G401.6 (cell line): ENCODE data around the gene FPGT.
"Not testable (repeated sequence)": the region's sequence is repeated elsewhere in the genome, so short reads cannot be mapped to it uniquely, and the experiment has no call there.

ENCODE experiments used
- FAIRE-seq: peaks from 2 replicates; lab custom pipeline; 2012; peaks lifted over from hg19 to GRCh38; lab: Jason Lieb, UNC

Gene FPGT

DNA sequence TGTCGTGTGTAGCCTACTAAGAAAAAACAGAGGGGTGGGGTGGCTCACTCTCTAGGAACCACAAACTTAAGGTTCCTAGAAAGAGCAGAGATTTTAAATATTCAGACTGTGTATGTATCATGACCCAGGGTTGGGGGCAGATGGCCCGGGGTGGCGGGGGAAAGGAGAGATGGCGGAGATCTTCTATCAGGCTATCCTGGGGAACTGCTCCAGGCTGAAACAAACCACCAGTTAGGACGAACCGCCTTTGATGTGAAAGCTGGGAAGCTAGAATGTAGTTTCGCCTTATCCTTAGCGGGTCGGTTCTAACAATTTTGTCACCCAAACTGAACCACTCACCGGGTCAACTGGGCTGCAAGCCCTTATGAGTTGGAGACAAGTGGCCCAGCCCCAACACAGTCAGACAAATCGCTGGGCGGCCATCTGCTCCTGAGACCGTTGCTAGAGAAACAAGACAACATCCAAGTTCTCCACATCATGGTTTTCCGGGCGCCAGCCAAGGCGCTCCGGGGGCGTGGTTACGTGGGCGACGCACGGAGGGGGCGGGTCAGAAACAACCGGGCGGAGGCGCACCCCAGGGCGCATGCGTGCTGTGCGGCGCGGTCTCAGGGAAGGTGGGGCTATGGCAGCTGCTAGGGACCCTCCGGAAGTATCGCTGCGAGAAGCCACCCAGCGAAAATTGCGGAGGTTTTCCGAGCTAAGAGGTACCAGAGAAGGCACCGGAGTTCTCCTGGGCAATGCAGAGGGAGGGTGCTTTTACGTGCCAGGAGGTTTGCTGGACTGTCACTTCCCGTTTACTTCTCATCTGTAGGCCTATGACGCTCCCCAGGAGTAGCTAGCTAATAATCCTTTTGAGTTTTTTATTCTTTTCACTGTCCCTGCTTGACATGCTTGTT lies at the start of gene FPGT, which contains the start of gene LRRIQ3:
Gene FPGT, plus strand, starts transcription at position 586 of the 896 bp plus-strand sequence. Its CDS starts 37 bp downstream, at position 623.
Gene LRRIQ3, minus strand, starts transcription at position 520 of the 896 bp plus-strand sequence. CDS start 14,492 bp downstream, outside the sequence.
- peak; percentile 94 for FAIRE-seq

GRCh38 chr1:74160046-74160445 lies 38.0 kb upstream of the FPGT start:
- no peak for FAIRE-seq

GRCh38 chr1:74161497-74161896 lies 36.5 kb upstream of the FPGT start:
- FAIRE-seq, result no peak

- no peak for FAIRE-seq
Observed at GRCh38 chr1:74162333-74162732, 35.7 kb upstream of the FPGT start.

DNA sequence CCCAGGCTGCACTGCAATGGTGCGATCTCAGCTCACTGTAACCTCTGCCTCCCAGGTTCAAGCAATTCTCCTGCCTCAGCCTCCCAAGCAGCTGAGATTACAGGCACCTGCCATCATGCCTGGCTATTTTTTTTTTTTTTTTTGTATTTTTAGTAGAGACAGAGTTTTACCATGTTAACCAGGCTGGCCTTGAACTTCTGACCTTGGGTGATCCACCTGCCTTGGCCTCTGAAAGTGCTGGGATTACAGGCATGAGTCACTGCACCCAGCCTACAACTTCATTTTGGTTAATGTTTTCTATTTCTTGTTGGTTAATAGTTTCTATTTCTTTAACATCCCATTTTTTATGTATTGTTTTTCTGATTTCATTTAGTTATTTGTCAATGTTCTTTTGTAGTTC lies 23.6 kb upstream of the FPGT start:
- not testable (repeated sequence) for FAIRE-seq

DNA sequence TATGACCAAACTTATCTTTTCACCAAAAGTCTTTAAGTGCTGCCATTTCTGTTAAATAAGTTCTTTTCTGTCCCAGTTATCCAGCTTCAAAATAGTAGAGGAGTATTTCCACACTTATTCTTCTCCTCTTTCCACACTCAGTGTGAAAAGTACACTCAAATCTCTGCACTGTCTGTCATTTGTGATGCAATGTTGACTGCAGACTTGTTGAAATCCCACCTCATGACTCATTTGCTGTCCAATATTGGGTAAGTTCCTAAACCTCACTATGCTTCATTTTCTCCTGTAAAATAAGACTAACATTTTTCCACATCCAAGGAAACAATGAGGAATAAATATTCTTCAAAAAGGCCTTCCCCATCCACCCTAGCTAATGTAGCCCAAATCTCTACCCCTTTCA lies 17.6 kb upstream of the FPGT start:
- FAIRE-seq, result no peak

GRCh38 chr1:74193908-74194307 lies 4.1 kb upstream of the FPGT start:
- no peak for FAIRE-seq

DNA sequence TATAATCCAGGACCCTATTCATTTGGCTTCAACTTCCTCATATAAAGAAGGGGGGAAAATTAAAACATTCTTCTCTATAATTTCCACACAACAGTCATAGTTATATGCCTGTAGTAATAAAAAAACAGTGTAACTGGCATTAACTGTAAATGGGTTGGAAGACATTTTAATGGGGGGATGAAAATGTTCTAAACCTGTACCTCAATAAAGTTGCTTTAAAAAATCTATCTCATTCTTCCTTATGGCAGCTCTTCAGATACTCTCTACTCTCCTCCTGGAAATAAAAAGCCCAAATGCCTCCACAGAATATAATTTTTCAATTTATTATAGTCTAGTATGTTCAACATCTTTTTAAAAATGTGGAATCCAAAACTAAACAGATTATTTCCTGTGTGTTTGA lies 2.7 kb upstream of the FPGT start:
- no peak for FAIRE-seq

GRCh38 chr1:74197255-74197654 lies 787 bp upstream of the FPGT start:
- no peak for FAIRE-seq

DNA sequence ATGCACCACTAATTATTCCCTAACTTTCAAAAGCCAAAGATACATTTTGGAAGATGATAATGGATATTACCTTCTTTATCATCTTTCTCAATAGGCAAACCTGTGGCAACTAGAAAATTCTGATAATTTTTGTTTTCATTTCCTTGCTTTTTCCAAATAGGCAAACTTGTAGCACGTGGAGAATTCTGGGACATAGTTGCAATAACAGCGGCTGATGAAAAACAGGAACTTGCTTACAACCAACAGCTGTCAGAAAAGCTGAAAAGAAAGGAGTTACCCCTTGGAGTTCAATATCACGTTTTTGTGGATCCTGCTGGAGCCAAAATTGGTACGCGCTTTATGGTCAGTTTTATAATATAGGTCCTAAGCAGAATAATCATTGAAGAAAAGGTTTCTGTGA lies 1.5 kb downstream of the FPGT start:
- FAIRE-seq, result no peak

DNA sequence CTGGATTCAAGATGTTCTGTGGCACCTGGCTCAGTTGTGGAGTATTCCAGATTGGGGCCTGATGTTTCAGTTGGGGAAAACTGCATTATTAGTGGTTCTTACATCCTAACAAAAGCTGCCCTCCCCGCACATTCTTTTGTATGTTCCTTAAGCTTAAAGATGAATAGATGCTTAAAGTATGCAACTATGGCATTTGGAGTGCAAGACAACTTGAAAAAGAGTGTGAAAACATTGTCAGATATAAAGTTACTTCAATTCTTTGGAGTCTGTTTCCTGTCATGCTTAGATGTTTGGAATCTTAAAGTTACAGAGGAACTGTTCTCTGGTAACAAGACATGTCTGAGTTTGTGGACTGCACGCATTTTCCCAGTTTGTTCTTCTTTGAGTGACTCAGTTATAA lies 7.2 kb downstream of the FPGT start:
- no peak for FAIRE-seq

- FAIRE-seq, result no peak
Observed at GRCh38 chr1:74215229-74215628, 17.2 kb downstream of the FPGT start.

DNA sequence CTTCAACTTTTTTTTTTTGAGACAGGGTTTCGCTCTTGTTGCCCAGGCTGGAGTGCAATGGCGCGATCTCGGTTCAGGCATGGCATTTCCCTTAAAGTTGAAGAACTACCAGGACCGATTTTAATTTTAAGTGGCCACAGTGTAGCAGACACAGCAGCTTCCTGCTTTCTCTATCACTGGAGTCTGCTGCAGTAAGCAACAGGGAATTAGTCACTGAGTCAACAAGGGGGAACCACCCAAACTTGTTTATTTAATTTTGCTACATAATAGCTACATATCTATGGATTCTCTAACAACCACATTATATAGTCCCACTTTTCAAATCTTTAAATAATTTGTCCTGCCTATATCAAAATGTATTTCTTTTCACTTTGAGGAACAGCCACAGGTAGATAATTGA lies 24.7 kb downstream of the FPGT start:
- no peak for FAIRE-seq

GRCh38 chr1:74223453-74223852 lies 25.4 kb downstream of the FPGT start:
- no peak for FAIRE-seq

DNA sequence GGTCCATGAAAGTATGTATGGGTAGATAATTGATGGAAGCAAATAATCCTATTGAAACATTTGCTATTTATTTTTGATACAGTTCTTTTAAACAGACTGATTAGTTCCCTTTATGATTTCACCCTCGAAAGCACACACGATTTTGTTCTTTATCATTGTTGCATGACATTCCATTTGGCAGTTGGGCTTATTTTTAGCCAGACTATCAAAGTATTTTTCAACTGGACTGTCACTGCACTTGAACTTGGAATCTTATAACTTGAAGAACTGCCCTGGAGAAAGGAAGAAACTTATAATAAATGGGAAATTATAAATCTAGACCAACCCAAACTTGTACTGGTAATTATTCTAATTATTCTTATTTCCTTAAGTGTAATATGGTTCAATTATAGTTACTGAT lies 37.1 kb downstream of the FPGT start, which contains the start of gene TNNI3K:
Gene TNNI3K, plus strand, starts transcription at position 235 of the 400 bp plus-strand sequence. Its CDS starts 65 bp downstream, at position 300.
- FAIRE-seq, result no peak

GRCh38 chr1:74236440-74236839 lies 38.4 kb downstream of the FPGT start:
- no peak for FAIRE-seq

DNA sequence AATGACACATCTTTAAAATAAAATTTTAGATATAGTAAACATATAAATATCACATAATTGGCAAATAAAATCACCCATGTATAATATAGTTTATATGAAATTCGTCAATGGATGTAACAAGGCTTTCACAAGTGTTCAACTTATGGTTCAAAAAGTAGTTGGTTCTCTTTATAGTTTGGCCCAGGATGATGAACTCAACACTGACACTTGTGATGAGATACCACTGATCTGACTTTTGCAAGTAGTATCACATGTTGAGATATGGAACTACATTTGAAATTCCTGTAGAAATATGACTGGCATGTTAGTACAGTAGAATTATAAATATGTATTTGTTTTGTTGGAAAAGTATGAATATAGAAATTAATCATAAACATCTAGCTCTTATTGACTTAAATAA lies 39.0 kb downstream of the FPGT start:
- no peak for FAIRE-seq

GRCh38 chr1:74237787-74238186 lies 39.7 kb downstream of the FPGT start:
- FAIRE-seq, result no peak

GRCh38 chr1:74245168-74245772 lies 47.2 kb downstream of the FPGT start:
- FAIRE-seq, result no peak

DNA sequence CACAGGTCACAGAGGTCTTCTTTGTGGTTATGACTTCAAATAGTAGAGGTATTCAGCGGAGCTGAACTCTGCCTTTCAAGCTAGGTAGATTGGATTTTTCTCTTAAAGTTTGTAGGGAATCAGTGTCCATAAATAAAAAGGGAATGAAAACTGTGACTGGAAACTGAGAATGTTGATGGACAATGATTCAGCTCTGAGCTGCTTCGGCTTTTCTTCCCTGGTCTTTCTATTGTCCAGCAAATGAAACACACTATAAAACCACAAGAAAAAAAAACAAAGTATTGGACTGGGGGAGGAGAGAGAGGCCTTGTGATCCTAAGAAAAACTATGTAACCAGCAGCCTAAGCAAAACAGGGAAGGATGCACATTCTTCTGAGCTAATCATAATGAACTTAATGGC lies 48.3 kb downstream of the FPGT start:
- no peak for FAIRE-seq

DNA sequence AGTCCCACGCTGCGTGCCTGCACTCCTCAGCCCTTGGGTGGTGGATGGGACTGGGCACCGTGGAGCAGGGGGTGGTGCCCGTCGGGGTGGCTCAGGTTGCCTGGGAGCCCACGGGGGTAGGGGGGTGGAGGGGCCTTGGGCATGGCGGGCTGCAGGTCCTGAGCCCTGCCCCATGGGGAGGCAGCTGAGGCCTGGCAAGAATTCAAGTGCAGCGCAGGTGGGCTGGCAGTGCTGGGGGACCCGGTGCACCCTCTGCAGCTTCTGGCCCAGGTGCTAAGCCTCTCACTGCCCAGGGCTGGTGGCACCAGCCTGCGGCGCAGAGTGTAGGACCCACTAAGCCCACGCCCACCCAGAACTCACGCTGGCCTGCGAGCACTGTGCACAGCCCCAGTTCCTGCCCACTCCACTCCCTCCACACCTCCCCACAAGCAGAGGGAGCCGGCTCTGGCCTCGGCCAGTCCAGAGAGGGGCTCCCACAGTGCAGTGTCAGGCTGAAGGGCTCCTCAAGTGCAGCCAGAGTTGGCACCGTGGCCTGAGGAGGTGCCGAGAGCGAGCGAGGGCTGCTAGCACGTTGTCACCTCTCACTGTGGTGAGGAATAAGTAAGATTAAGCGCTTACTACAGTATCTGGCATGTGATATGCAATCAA lies 50.0 kb downstream of the FPGT start:
- no peak for FAIRE-seq

DNA sequence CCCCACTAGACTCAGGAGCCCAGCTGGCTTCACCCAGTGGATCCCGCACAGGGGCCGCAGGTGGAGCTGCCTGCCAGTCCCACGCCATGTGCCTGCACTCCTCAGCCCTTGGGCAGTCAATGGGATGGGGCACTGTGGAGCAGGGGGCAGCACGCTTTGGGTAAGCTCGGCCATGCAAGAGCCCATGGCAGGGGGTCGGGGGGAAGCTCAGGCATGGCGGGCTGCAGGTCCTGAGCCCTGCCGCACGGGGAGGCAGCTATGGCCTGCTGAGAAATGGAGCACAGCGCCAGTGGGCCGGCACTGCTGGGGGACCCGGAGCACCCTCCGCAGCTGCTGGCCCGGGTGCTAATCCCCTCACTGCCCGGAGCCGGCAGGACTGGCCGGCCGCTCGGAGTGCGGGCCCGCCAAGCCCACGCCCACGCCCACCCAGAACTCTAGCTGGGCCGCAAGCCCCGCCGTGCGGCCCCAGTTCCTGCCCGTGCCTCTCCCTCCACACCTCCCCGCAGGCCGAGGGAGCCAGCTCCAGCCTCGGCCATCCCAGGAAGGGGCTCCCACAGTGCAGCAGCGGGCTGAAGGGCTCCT lies 55.3 kb downstream of the FPGT start:
- not testable (repeated sequence) for FAIRE-seq
